ENCODE results near the gene PRKCSH. TPM values are rescaled to one million over a fixed set of nuclear protein-coding genes. Genes with fewer than 3 reads are reported as not detected.

Gene PRKCSH
- total and polyA plus RNA-seq, 10 of the 15 experiments (the other 5 are each of a cell fraction or from before 2014, with no cell fraction given): 1.1 to 280 (median 44.1) TPM

GRCh38 chr19:11457831-11458230 lies 22.4 kb downstream of the PRKCSH start:
- 71% methylated on average over 20 of the region's 20 CpGs for WGBS (ENCODE audit: insufficient coverage, insufficient replicate concordance, low lambda C conversion rate, missing lambda C conversion rate)
- no peak overlapping the region for H3K4me2 ChIP-seq (ENCODE audit: control insufficient read depth, insufficient read depth)
- TF ChIP-seq NFXL1 (IDR thresholded peaks at IDR 0.05; ENCODE audit: borderline replicate concordance): no peak
- no peak for TF ChIP-seq ZNF207 (IDR thresholded peaks at IDR 0.05; ENCODE audit: borderline replicate concordance)
- no peak for TF ChIP-seq RELA (IDR thresholded peaks at IDR 0.05; ENCODE audit: borderline replicate concordance, partially characterized antibody)
- TF ChIP-seq, protein P1, sequence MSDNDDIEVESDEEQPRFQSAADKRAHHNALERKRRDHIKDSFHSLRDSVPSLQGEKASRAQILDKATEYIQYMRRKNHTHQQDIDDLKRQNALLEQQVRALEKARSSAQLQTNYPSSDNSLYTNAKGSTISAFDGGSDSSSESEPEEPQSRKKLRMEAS (IDR thresholded peaks at IDR 0.05; ENCODE audit: low read depth, low read length): no peak
- no peak for TF ChIP-seq PAX8 (IDR thresholded peaks at IDR 0.05)
- ATAC-seq (no peak), DNase-seq (ENCODE audit: low read depth, low spot score) (no peak), FAIRE-seq (no peak)
- in situ Hi-C loops (cut with MboI): no loop called here
- ChIA-PET RAD21 (ENCODE audit: unreplicated experiment) (interaction anchor here (0.8 kb wide), 1 partner anchor 25 kb away, joined by 4 read pairs; no protein-coding TSS in a partner anchor), SMC1A (ENCODE audit: uncharacterized antibody, unreplicated experiment) (no interaction called here), POLR2A (no interaction called here), CTCF (interaction anchor here (1.1 kb wide), 1 partner anchor 75 kb away, joined by 3 read pairs; no protein-coding TSS in a partner anchor)
- H3K4me1 ChIP-seq (ENCODE audit: control insufficient read depth, insufficient read depth, low read length): no peaks in the 10 kb centered on the region
- H3K79me2 ChIP-seq (ENCODE audit: control insufficient read depth, insufficient read depth, low read length): no peaks in the 10 kb centered on the region
- no peak overlapping the region for H3K4me3 ChIP-seq
- no peak overlapping the region for H3K27ac ChIP-seq (ENCODE audit: control insufficient read depth, insufficient read depth)
- H2AFZ ChIP-seq (ENCODE audit: control insufficient read depth, low read depth, low read length): no peak overlapping the region
- H3K27me3 ChIP-seq (replicated peaks in 1 of 2; ENCODE audit: control insufficient read depth in 2 of 2, insufficient read depth in 2 of 2, low read length in 1 of 2): no peaks in the 10 kb centered on the region
- no peak overlapping the region for H3K9ac ChIP-seq (ENCODE audit: control insufficient read depth, insufficient read depth, low read length)
- no peaks in the 10 kb centered on the region for H4K20me1 ChIP-seq (ENCODE audit: control insufficient read depth, insufficient read depth)
- BruUV-seq (replicated peaks): no TSS peak
- H3K9me3 ChIP-seq (replicated peaks; ENCODE audit: control insufficient read depth, insufficient read depth, low read length): no peaks in the 10 kb centered on the region
- H3K36me3 ChIP-seq (ENCODE audit: control insufficient read depth in 2 of 2, insufficient read depth in 2 of 2, low read length in 1 of 2): no peaks in the 10 kb centered on the region
- intact Hi-C loops (cut with micrococcal nuclease; ENCODE audit: unreplicated experiment): no loop called here

DNA sequence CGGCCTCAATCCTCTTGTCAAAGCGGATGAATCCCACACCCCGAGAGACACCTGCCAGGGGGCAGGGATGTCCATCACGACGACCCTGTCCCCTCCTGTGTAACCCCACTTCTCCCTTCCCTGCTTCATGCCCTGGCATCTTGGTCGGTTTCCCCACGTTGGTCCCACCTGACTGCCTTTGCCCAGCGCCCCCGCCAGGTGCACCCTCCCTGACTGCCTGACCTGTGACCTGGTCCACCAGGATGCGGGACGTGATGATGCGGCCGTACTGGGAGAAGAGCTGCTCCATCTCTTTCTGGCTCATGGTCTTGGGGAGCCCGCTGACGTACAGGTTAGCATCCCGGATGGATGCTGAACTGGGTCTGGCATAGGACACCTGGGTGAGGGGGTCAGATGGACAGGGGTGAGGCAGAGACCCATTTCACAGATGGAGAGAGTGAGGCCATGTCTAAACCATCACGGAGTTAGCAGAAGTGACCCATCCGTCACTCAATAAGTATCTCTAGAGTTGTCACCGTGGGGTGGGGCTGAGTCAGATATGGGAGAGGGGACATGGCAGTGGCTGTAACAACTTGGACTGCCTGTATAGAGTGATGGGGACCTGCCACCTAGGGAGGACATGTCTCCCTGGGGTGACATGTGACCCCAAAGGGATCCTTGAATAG lies 22.9 kb downstream of the PRKCSH start:
- no TSS peak for BruUV-seq (replicated peaks)
- SMC1A ChIA-PET (ENCODE audit: uncharacterized antibody, unreplicated experiment): no interaction called here
- TF ChIP-seq ZBTB40 (IDR thresholded peaks at IDR 0.05; ENCODE audit: borderline replicate concordance): no peak
- TF ChIP-seq MEF2B (IDR thresholded peaks at IDR 0.05; ENCODE audit: partially characterized antibody, poor library complexity, severe bottlenecking): no peak
- no peak for TF ChIP-seq HDGF (IDR thresholded peaks at IDR 0.05)
- no peak for TF ChIP-seq RUNX3 (IDR thresholded peaks at IDR 0.05; ENCODE audit: low read length)
- no peak for TF ChIP-seq RFX5 (IDR thresholded peaks at IDR 0.05; ENCODE audit: low read depth, low read length)
- no peak for TF ChIP-seq USF1 (IDR thresholded peaks at IDR 0.05; ENCODE audit: borderline replicate concordance, extremely low read length, insufficient read depth, low read depth, low read length)

More for the DNA sequence above, 22.9 kb downstream of the PRKCSH start:
- FAIRE-seq (no peak), DNase-seq (ENCODE audit: low read depth, low spot score) (no peak), ATAC-seq (no peak)
- Histone ChIP-seq H3K9ac (ENCODE audit: control insufficient read depth, insufficient read depth, low read length) (no peak overlapping the region), H3K4me3 (no peak overlapping the region), H3K27me3 (replicated peaks in 1 of 2; ENCODE audit: control insufficient read depth in 2 of 2, insufficient read depth in 2 of 2, low read length in 1 of 2) (no peaks in the 10 kb centered on the region), H3K27ac (ENCODE audit: control insufficient read depth, insufficient read depth) (no peak overlapping the region), H3K36me3 (ENCODE audit: control insufficient read depth in 2 of 2, insufficient read depth in 2 of 2, low read length in 1 of 2) (no peaks in the 10 kb centered on the region), H2AFZ (ENCODE audit: control insufficient read depth, low read depth, low read length) (no peak overlapping the region), H3K79me2 (ENCODE audit: control insufficient read depth, insufficient read depth, low read length) (no peaks in the 10 kb centered on the region), H3K9me3 (replicated peaks; ENCODE audit: control insufficient read depth, insufficient read depth, low read length) (no peaks in the 10 kb centered on the region), H3K4me2 (ENCODE audit: control insufficient read depth, insufficient read depth) (no peak overlapping the region), H3K4me1 (ENCODE audit: control insufficient read depth, insufficient read depth, low read length) (no peaks in the 10 kb centered on the region), H4K20me1 (ENCODE audit: control insufficient read depth, insufficient read depth) (no peaks in the 10 kb centered on the region)
- intact Hi-C loops (cut with micrococcal nuclease; ENCODE audit: unreplicated experiment) (no loop called here), in situ Hi-C loops (cut with MboI) (no loop called here)
- WGBS (ENCODE audit: insufficient coverage, insufficient replicate concordance, low lambda C conversion rate, missing lambda C conversion rate): 46% methylated on average over 19 of the region's 19 CpGs
- ChIA-PET POLR2A (interaction anchor here (0.6 kb wide), 1 partner anchor 39 kb away, joined by 5 read pairs; no protein-coding TSS in a partner anchor), CTCF (interaction anchor here (1.1 to 1.4 kb wide), 3 partner anchors 24 to 77 kb away, joined by 3 to 5 read pairs (median 4); no protein-coding TSS in a partner anchor), RAD21 (ENCODE audit: unreplicated experiment) (interaction anchor here (0.6 kb wide), 1 partner anchor 24 kb away, joined by 3 read pairs; no protein-coding TSS in a partner anchor)

All from GM12878 (cell line).